OCI-LY1 (cell line): ENCODE data around the gene IRX1.

ENCODE experiments used
- EZH2 ChIP-seq: fragments of 200-600 bp; sonication (generic), shearing (Covaris generic); IDR thresholded peaks from 2 replicates; pipeline ENCODE4 v1.8.0; 2017; ENCODE audit warnings: borderline replicate concordance, mixed run types, mild to moderate bottlenecking, antibody characterized with exemption, low read length, moderate library complexity, mixed read lengths
- TF ChIP-seq, protein P1 (sequence below): fragments of 200-600 bp; sonication (generic), shearing (Covaris generic); IDR thresholded peaks from 2 replicates; pipeline ENCODE4 v1.5.1; 2017; ENCODE audit warnings: mild to moderate bottlenecking, antibody characterized with exemption, low read length, moderate library complexity, mixed read lengths

DNA sequence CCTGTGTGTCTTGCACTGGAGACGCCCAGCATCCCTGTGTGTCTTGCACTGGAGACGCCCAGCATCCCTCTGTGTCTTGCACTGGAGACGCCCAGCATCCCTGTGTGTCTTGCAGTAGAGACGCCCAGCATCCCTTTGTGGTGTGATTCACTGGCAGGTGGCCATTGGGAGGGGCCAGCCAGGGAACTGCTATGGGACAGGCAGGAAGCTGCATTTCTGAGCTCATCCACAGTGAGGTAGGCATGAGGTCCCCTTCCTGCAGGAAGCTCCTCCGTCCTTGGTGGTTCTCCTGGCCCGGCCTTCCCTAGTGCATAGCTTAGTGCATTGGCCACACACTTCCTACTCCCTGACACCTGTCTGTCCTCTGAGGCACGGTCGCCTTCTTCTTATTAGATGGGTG is 43.5 kb downstream of the IRX1 start:
- TF ChIP-seq, protein P1, sequence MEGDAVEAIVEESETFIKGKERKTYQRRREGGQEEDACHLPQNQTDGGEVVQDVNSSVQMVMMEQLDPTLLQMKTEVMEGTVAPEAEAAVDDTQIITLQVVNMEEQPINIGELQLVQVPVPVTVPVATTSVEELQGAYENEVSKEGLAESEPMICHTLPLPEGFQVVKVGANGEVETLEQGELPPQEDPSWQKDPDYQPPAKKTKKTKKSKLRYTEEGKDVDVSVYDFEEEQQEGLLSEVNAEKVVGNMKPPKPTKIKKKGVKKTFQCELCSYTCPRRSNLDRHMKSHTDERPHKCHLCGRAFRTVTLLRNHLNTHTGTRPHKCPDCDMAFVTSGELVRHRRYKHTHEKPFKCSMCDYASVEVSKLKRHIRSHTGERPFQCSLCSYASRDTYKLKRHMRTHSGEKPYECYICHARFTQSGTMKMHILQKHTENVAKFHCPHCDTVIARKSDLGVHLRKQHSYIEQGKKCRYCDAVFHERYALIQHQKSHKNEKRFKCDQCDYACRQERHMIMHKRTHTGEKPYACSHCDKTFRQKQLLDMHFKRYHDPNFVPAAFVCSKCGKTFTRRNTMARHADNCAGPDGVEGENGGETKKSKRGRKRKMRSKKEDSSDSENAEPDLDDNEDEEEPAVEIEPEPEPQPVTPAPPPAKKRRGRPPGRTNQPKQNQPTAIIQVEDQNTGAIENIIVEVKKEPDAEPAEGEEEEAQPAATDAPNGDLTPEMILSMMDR = no peak
- TF ChIP-seq EZH2 = no peak
